ENCODE results near the gene CAND1.

CAND1 gene

DNA sequence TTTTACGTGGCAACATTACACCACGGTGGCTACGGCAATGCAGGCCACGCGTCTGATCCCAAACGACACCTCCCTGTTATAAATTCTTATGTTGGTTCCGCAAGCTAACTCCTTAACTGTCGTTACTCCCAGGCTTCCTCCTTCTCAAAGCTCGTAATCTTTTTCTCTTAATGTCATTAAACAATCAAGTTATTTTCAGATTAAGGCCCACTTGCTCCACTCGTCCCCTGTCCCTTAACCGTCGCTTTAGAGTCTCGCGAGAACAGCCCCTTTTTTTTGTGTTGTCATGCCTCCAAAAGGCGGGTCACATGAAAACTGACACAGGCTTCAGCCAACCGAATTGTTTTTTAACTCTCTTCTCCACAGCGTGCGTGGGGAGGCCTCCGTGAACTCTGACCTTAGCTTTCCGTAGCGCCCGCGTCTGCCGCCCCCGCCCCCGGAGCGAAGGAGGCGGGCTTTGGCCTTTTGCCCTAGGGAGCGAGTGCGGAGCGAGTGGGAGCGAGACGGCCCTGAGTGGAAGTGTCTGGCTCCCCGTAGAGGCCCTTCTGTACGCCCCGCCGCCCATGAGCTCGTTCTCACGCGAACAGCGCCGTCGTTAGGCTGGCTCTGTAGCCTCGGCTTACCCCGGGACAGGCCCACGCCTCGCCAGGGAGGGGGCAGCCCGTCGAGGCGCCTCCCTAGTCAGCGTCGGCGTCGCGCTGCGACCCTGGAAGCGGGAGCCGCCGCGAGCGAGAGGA is at the start of gene CAND1:
Gene CAND1, plus strand, starts transcription at position 463 of the 737 bp plus-strand sequence. CDS start 360 bp downstream, outside the sequence.
- peak within 1 kb of the TSS; percentile 98 for H3K4me3 Mint-ChIP-seq
- H3K27ac Mint-ChIP-seq: peak within 1 kb of the TSS; percentile 100
- TF ChIP-seq, protein P1, sequence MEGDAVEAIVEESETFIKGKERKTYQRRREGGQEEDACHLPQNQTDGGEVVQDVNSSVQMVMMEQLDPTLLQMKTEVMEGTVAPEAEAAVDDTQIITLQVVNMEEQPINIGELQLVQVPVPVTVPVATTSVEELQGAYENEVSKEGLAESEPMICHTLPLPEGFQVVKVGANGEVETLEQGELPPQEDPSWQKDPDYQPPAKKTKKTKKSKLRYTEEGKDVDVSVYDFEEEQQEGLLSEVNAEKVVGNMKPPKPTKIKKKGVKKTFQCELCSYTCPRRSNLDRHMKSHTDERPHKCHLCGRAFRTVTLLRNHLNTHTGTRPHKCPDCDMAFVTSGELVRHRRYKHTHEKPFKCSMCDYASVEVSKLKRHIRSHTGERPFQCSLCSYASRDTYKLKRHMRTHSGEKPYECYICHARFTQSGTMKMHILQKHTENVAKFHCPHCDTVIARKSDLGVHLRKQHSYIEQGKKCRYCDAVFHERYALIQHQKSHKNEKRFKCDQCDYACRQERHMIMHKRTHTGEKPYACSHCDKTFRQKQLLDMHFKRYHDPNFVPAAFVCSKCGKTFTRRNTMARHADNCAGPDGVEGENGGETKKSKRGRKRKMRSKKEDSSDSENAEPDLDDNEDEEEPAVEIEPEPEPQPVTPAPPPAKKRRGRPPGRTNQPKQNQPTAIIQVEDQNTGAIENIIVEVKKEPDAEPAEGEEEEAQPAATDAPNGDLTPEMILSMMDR (IDR thresholded peaks at IDR 0.05): no peak
- peaks cover 33% of the 10 kb centered on the region for H3K4me1 Mint-ChIP-seq
- peaks cover 28% of the 10 kb centered on the region for H3K36me3 Mint-ChIP-seq (ENCODE audit: low read depth)
- peaks cover 3% of the 10 kb centered on the region for H3K27me3 Mint-ChIP-seq (ENCODE audit: low read depth, poor library complexity)
- DNase-seq: peak; percentile 91
- peaks cover 12% of the 10 kb centered on the region for H3K9me3 Mint-ChIP-seq

DNA sequence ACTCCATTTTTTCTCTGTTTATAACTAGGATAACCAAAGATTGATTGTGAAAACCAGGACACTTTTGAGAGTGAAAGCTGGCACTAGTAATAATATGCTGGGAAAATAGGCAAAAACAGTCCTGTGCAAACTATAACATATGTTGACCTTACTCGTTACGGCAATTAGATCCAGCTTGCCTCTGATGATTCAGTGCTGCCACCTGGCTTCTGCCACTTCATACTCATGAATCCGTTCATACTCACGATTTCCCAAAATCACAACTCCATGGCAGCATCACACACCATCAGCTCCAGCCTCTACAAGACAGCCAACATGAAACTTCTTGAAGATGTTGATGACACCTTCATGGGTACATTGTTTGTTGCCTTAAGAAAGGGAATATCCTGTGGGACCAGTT is 49.1 kb upstream of the CAND1 start:
- no peak for DNase-seq
- peaks cover 13% of the 10 kb centered on the region for H3K4me1 Mint-ChIP-seq
- H3K27me3 Mint-ChIP-seq (ENCODE audit: low read depth, poor library complexity): peaks cover 8% of the 10 kb centered on the region
- H3K9me3 Mint-ChIP-seq: peaks cover 15% of the 10 kb centered on the region
- H3K4me3 Mint-ChIP-seq: no peak overlapping the region
- TF ChIP-seq, protein P1 (IDR thresholded peaks at IDR 0.05): no peak
- H3K36me3 Mint-ChIP-seq (ENCODE audit: low read depth): no peaks in the 10 kb centered on the region
- no peak overlapping the region for H3K27ac Mint-ChIP-seq

DNA sequence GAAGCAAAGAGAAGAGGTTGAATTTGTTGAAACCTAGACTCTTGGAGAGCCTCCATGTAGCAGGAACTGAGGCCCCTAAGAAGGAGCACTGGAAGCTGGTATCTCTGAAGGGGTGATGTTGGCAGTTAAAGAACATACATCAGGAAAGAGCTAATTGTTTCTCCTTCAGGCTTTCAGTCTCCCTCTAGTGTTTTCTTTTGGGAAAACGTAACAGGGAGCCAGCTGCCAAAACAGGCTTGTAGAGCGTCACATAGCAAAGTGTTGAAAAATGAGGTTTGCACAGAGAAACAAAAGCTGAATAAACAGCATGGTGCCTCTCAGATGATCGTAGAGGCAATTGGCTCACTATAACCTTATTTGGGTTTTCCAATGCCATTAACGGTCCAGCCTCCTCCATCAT is 46.9 kb upstream of the CAND1 start:
- DNase-seq: no peak
- H3K27ac Mint-ChIP-seq: no peak overlapping the region
- peaks cover 27% of the 10 kb centered on the region for H3K9me3 Mint-ChIP-seq
- TF ChIP-seq, protein P1 (IDR thresholded peaks at IDR 0.05): peak; percentile 35
- no peak overlapping the region for H3K4me3 Mint-ChIP-seq
- no peaks in the 10 kb centered on the region for H3K36me3 Mint-ChIP-seq (ENCODE audit: low read depth)
- H3K4me1 Mint-ChIP-seq: peaks cover 13% of the 10 kb centered on the region
- peaks cover 6% of the 10 kb centered on the region for H3K27me3 Mint-ChIP-seq (ENCODE audit: low read depth, poor library complexity)

DNA sequence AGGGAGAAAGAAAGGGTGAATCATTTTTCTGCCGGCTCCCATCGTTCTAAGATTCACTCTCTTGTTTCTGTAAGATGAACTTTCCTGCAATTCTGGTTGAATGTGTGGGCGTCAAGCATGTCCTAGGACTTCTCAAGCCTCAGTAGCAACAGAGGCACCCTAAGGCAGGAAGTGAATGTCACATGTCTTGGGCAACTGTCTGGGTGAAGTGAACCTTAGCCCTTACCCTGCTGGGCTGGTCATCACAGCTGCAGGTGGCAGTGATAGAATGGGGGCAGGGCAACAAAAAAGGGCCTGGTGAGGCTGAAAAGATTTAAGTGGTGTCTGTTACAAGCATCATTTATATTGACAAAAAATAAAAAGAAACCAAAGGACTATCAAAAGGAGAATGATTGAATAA is 45.9 kb upstream of the CAND1 start:
- Mint-ChIP-seq H3K4me1 (peaks cover 13% of the 10 kb centered on the region), H3K9me3 (peaks cover 34% of the 10 kb centered on the region), H3K4me3 (no peak overlapping the region), H3K36me3 (ENCODE audit: low read depth) (no peaks in the 10 kb centered on the region), H3K27ac (no peak overlapping the region), H3K27me3 (ENCODE audit: low read depth, poor library complexity) (peaks cover 6% of the 10 kb centered on the region)
- TF ChIP-seq, protein P1 (IDR thresholded peaks at IDR 0.05): no peak
- no peak for DNase-seq

DNA sequence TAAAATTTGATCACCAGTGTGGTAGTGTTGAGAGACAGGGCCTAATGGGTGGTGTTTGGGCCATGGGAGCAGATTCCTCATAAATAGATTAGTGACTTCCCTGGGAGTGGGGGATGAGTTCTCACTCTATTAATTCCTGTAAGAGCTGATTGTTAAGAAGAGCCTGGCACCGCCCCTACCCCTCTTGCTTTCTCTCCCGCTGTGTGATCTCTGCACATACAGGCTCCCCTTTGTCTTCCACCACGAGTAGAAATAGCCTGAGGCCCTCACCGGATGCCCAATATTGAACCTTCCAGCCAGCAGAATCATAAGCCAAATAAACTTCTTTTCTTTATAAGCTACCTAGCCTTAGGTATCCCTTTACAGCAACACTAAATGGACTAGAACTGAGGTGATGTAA is 31.9 kb upstream of the CAND1 start:
- Mint-ChIP-seq H3K27me3 (ENCODE audit: low read depth, poor library complexity) (no peaks in the 10 kb centered on the region), H3K9me3 (peaks cover 21% of the 10 kb centered on the region), H3K4me3 (no peak overlapping the region), H3K4me1 (peaks cover 5% of the 10 kb centered on the region), H3K36me3 (ENCODE audit: low read depth) (no peaks in the 10 kb centered on the region), H3K27ac (no peak overlapping the region)
- no peak for DNase-seq
- TF ChIP-seq, protein P1 (IDR thresholded peaks at IDR 0.05): no peak

DNA sequence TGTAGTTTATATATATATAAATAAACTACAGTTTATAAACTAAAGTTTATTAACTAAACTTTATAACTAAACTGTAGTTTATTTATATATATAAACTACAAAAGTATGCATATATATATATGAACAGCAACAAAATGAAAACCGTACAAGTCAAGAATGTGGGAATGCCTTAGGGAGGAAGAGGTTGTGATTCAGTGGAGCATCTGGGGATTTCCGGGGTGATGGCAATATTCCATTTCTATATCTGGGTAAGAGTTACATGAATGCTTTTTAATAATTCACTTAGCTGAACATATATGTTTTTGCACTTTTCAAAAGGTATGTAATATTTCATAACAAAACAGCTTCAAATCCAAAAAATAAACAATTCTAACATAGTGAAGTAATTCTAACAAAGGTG is 30.1 kb upstream of the CAND1 start:
- Mint-ChIP-seq H3K27me3 (ENCODE audit: low read depth, poor library complexity) (no peaks in the 10 kb centered on the region), H3K4me1 (peaks cover 5% of the 10 kb centered on the region), H3K9me3 (peaks cover 16% of the 10 kb centered on the region), H3K27ac (no peak overlapping the region), H3K36me3 (ENCODE audit: low read depth) (no peaks in the 10 kb centered on the region), H3K4me3 (no peak overlapping the region)
- TF ChIP-seq, protein P1 (IDR thresholded peaks at IDR 0.05): no peak
- DNase-seq: no peak
